Esophagus squamous epithelium (tissue), 5 donors: ENCODE results near the gene TMEM235. TPM values are rescaled to one million over a fixed set of nuclear protein-coding genes. Genes with fewer than 3 reads are reported as not detected.

Experiments used
- DNase-seq: peaks from one replicate; lab custom pipeline; 2025; lab: John Stamatoyannopoulos, UW
- H3K27ac ChIP-seq, 4 donors: fragments of 200-600 bp; sonication (generic); one replicate each; pipeline ENCODE4 v1.5.1; 2016 to 2019; ENCODE audit warnings: mild to moderate bottlenecking in 1 of 4
- H3K27me3 ChIP-seq, 4 donors: fragments of 200-600 bp; sonication (generic); 1 replicate in 3 of 4; 2 replicates in 1 of 4; pipeline versions ENCODE4 v1.5.1 to v1.6.0; 2017 to 2021; ENCODE audit warnings: antibody characterized with exemption in 1 of 4
- H3K36me3 ChIP-seq, 3 donors: fragments of 200-600 bp; sonication (generic); one replicate each; pipeline ENCODE4 v1.5.1; 2016 to 2019
- H3K4me1 ChIP-seq, 3 donors: fragments of 200-600 bp; sonication (generic); one replicate each; pipeline ENCODE4 v1.5.1; 2017 to 2019
- H3K4me3 ChIP-seq, 4 donors: fragments of 200-600 bp; sonication (generic); 1 replicate in 3 of 4; 2 replicates in 1 of 4; pipeline ENCODE4 v1.5.1; 2016 to 2019; ENCODE audit warnings: mild to moderate bottlenecking in 2 of 4, moderate library complexity in 1 of 4
- H3K9me3 ChIP-seq, 3 donors: fragments of 200-600 bp; sonication (generic); one replicate each; pipeline ENCODE4 v1.5.1; 2016 to 2019
- POLR2A ChIP-seq, 4 donors: fragments of 450-650 bp; IDR thresholded peaks; one replicate each; pipeline ENCODE4 v1.6.1; 2017; ENCODE audit warnings: antibody characterized with exemption in 4 of 4, mild to moderate bottlenecking in 4 of 4, moderate library complexity in 3 of 4
- WGBS, 2 donors: methylation state at CpG; one replicate each; pipeline ENCODE4 v1.1.5; 2018; 5-methylcytosine and 5-hydroxymethylcytosine counted together
- intact Hi-C: fragments of 100-400 bp; cut with DNase I; formaldehyde crosslinking; loops from one replicate; pipeline ENCODE4 v1.15.0; 2022
- total RNA-seq, 4 donors: library from RNA; depleted of rRNA; stranded (reverse); fragments of >200 nt; gene quantifications; one replicate each; pipeline ENCODE4 v1.1.0, GENCODE V29; 2016
- TF ChIP-seq, protein P1 (sequence below), 6 experiments: fragments of 450-650 bp in 4 of 6; fragments of 200-600 bp in 2 of 6; sonication (generic) in 2 of 6; IDR thresholded peaks; one replicate each; pipeline ENCODE4 v1.5.1; 2016 to 2019; ENCODE audit warnings: antibody characterized with exemption in 6 of 6, mild to moderate bottlenecking in 4 of 6, moderate library complexity in 4 of 6
- donor health status: DM: yes; HTN: yes; CAD: no.

Gene TMEM235
- total RNA-seq, 4 donors from 2014 or later: 0.26 TPM; not detected in 3

DNA sequence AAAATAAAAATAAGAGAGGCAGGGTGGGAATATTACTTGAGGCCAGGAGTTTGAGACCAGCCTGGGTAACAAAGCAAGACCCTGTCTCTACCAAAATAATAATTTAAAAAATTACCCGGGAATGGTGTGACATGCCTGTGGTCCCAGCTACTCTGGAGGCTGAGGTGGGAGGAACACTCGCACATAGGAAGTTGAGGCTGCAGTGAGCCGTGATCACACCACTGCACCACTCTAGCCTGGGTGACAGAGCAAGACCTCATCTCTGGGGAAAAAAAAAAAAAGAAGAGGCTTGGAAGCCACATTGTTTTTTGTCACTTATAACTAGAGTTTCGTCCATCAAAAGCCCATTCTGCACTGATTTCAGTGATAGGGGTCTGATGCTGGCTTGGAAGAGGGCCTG, 3.3 kb upstream of the TMEM235 start:
- 90 to 92% methylated on average over 4 of the region's 4 CpGs for WGBS, 2 donors
- Histone ChIP-seq H3K4me3 (no peak overlapping the region), H3K36me3 (peaks cover 0 to 17% (median 0%) of the 10 kb centered on the region in 3 donors), H3K27me3 (peaks cover 6 to 51% (median 12%) of the 10 kb centered on the region in 4 donors), H3K9me3 (no peaks in the 10 kb centered on the region), H3K4me1 (peaks cover 0 to 25% (median 9%) of the 10 kb centered on the region in 3 donors), H3K27ac (no peak overlapping the region)
- no peak for DNase-seq
- no peak for TF ChIP-seq POLR2A (IDR thresholded peaks at IDR 0.05)
- TF ChIP-seq, protein P1, sequence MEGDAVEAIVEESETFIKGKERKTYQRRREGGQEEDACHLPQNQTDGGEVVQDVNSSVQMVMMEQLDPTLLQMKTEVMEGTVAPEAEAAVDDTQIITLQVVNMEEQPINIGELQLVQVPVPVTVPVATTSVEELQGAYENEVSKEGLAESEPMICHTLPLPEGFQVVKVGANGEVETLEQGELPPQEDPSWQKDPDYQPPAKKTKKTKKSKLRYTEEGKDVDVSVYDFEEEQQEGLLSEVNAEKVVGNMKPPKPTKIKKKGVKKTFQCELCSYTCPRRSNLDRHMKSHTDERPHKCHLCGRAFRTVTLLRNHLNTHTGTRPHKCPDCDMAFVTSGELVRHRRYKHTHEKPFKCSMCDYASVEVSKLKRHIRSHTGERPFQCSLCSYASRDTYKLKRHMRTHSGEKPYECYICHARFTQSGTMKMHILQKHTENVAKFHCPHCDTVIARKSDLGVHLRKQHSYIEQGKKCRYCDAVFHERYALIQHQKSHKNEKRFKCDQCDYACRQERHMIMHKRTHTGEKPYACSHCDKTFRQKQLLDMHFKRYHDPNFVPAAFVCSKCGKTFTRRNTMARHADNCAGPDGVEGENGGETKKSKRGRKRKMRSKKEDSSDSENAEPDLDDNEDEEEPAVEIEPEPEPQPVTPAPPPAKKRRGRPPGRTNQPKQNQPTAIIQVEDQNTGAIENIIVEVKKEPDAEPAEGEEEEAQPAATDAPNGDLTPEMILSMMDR (IDR thresholded peaks at IDR 0.05): no peak
- intact Hi-C loops: no loop called here

DNA sequence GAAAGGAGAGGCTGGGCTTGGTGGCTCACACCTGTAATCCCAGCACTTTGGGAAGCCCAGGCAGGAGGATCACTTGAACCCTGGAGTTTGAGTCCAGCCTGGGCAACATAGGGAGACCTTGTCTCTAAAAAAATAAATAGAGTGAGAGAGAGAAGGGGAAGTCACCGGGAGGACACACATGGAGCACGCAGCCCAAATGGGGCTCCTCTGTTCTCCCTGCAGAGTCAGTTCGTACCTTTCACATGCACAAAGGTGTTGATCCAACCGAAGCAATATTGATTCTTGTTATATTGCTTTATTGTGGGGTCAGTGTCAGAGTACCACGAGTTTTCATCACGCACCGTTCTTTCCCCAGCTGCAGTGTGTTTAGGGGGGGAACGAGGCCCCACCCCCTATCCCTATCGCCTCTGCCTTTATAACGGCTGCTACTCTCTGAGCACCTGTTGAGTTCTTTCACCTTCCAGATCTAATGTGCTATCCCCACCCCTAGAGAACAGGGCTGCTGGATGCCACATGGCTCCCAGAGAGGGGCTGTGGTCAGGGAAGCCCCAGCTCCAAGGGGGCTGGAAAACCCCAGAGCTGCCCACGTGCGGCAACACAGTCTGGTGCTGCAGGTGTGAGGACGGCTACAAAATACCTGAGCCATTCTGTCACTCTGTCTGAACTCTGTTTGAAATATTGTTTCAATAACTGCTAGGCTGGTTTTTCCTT, 1.0 kb upstream of the TMEM235 start:
- no peaks in the 10 kb centered on the region for H3K36me3 ChIP-seq
- no peaks in the 10 kb centered on the region for H3K9me3 ChIP-seq
- peaks cover 6 to 63% (median 12%) of the 10 kb centered on the region in 4 donors for H3K27me3 ChIP-seq
- TF ChIP-seq, protein P1 (IDR thresholded peaks at IDR 0.05): no peak
- TF ChIP-seq POLR2A (IDR thresholded peaks at IDR 0.05): no peak
- WGBS, 2 donors: 73% methylated on average over 10 to 13 of the region's 13 CpGs
- H3K27ac ChIP-seq: no peak overlapping the region
- no peak overlapping the region for H3K4me3 ChIP-seq
- intact Hi-C loops: no loop called here
- no peak for DNase-seq
- H3K4me1 ChIP-seq: peaks cover 0 to 25% (median 9%) of the 10 kb centered on the region in 3 donors

DNA sequence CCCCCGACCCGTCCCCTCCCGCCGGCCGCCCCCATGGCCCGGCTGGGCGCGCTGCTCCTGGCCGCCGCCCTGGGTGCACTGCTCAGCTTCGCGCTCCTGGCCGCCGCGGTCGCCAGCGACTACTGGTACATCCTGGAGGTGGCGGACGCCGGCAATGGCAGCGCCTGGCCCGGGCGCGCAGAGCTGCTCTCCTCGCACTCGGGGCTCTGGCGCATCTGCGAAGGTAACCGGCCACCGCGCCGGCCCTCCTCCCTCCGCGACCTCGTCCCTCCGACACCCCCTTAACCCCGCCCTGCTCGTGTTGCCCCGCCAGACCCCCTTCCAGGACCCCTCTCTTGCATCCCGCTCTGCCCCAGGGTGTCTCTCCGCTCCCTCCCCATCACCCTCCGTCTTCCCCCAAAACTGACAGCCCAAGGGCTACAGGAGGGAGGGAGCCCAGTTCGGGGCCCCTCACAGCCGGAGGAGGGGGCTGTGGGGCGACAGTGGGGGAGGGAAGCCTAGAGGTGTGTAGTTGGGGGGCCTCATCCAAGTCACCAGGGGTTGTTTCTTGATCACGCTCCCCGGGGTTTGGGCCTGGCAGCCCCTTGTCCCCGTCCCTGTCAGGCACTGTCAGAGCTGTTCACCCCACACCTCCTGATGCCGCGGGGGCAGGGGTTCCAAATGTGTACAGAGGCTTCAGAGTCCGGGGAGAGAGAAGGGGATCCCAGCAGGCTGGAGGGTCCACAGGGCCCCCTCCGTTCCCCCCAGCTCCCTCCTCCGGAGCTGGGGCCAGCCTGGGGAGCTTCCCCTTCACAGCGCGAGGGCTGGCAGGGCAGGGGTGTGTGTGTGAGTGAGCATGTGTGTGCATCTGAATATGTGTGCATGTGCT, 794 bp downstream of the TMEM235 start:
- Histone ChIP-seq H3K4me1 (peaks cover 0 to 20% (median 3%) of the 10 kb centered on the region in 3 donors), H3K27ac (no peak overlapping the region), H3K4me3 (peak overlapping the region in 2 of 4 donors; percentile 7 to 44), H3K36me3 (no peaks in the 10 kb centered on the region), H3K27me3 (peaks cover 6 to 63% (median 12%) of the 10 kb centered on the region in 4 donors), H3K9me3 (no peaks in the 10 kb centered on the region)
- DNase-seq: no peak
- intact Hi-C loops: no loop called here
- WGBS, 2 donors: 40% methylated on average over 11 of the region's 55 CpGs; no CpG with 5 or more reads in 1 of the 2 donors
- TF ChIP-seq, protein P1 (IDR thresholded peaks at IDR 0.05): no peak

DNA sequence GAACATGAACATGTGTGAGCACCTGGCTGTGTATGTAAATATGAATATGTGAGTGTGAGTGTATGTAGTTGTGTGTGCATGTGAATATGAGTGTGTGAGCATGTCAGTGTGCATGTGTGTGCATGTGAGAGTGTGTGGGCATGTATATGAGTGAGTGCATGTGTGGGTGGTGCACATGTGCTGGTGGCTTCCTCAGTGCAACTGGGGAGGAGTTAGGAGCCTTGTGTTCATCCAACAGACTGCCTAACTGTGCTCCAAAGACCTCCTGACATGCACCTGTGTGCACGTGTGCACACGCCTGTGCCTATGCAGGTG, 1.4 kb downstream of the TMEM235 start:
- H3K27me3 ChIP-seq: peaks cover 6 to 63% (median 12%) of the 10 kb centered on the region in 4 donors
- WGBS, 2 donors: 92 to 100% methylated on average over 2 of the region's 2 CpGs
- H3K9me3 ChIP-seq: no peaks in the 10 kb centered on the region
- no peaks in the 10 kb centered on the region for H3K36me3 ChIP-seq
- H3K27ac ChIP-seq: no peak overlapping the region
- no peak for DNase-seq
- peaks cover 0 to 23% (median 8%) of the 10 kb centered on the region in 3 donors for H3K4me1 ChIP-seq
- intact Hi-C loops: no loop called here
- H3K4me3 ChIP-seq: no peak overlapping the region
- TF ChIP-seq, protein P1 (IDR thresholded peaks at IDR 0.05): no peak
- no peak for TF ChIP-seq POLR2A (IDR thresholded peaks at IDR 0.05)

DNA sequence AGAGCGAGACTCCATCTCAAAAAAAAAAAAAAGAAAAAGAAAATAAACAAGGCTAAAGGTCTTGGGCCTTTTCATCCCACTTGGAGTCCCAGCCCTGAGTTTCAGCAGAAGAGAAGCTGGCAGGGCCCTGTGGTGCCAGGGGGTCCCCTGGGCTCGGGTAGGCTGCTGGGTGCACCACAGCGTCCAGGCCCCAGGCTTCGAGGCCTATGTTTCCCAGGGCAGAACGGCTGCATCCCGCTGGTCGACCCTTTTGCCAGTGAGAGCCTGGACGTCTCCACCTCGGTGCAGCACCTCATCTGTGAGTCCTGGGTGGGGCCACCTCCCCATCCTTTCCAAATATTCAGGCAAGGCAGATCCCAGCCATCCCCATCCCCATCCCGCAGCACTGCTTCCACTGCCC, 2.2 kb downstream of the TMEM235 start:
- Histone ChIP-seq H3K4me1 (peaks cover 0 to 27% (median 8%) of the 10 kb centered on the region in 3 donors), H3K9me3 (no peaks in the 10 kb centered on the region), H3K4me3 (no peak overlapping the region), H3K27me3 (peaks cover 6 to 57% (median 12%) of the 10 kb centered on the region in 4 donors), H3K27ac (no peak overlapping the region), H3K36me3 (no peaks in the 10 kb centered on the region)
- intact Hi-C loops: no loop called here
- DNase-seq: no peak
- TF ChIP-seq POLR2A (IDR thresholded peaks at IDR 0.05): no peak
- TF ChIP-seq, protein P1 (IDR thresholded peaks at IDR 0.05): no peak
- 84 to 94% methylated on average over 10 of the region's 10 CpGs for WGBS, 2 donors
